SK-N-SH (cell line): ENCODE measurements around the gene SH3BGRL3. TPM values are rescaled to one million over a fixed set of nuclear protein-coding genes. Genes with fewer than 3 reads are reported as not detected.

ENCODE experiments used
- CTCF ChIA-PET: fragments of 300-600, 350-600 bp; formaldehyde crosslinking; extraction: SDS; loops from one replicate; lab custom pipeline; 2021; lab: Yijun Ruan, JAX
- POLR2A ChIA-PET: fragments of 350-600 bp; sonication (Branson Sonifier 250); formaldehyde crosslinking; extraction: SDS; loops from one replicate; lab custom pipeline; 2020; ENCODE audit warnings: antibody characterized with exemption, inconsistent platforms; lab: Yijun Ruan, JAX
- DNase-seq: peaks from one replicate; pipeline ENCODE4 v3.0.0; 2012
- H2AFZ ChIP-seq: fragments of 200-600 bp; sonication (generic); 2 replicates; pipeline ENCODE4 v1.8.1; 2016; ENCODE audit warnings: antibody characterized with exemption, mild to moderate bottlenecking, low read depth
- H3F3A ChIP-seq: fragments of 200-600 bp; sonication (generic); replicated peaks from 2 replicates; pipeline ENCODE3; 2016; ENCODE audit warnings: antibody characterized with exemption, mild to moderate bottlenecking; ENCODE audit not compliant: insufficient read depth
- H3K27ac ChIP-seq, 2 experiments: fragments of 200-500 bp in 1 of 2; fragments of 200-600 bp in 1 of 2; sonication (Bioruptor generic) in 1 of 2; sonication (generic), shearing (Covaris generic) in 1 of 2; 2 replicates each; pipeline versions ENCODE4 v1.5.1 to v1.6.1; 2014 to 2016; ENCODE audit warnings: low read depth in 2 of 2, inconsistent platforms in 1 of 2, low read length in 1 of 2, mild to moderate bottlenecking in 1 of 2, mixed read lengths in 1 of 2
- H3K27me3 ChIP-seq: fragments of 200-600 bp; sonication (generic), shearing (Covaris generic); 2 replicates; pipeline ENCODE4 v1.6.1; 2016; ENCODE audit warnings: mixed run types; ENCODE audit not compliant: insufficient read depth
- H3K36me3 ChIP-seq, 2 experiments: fragments of 200-500 bp in 1 of 2; fragments of 200-600 bp in 1 of 2; sonication (Bioruptor generic) in 1 of 2; sonication (generic) in 1 of 2; replicated peaks in 1 of 2; 2 replicates each; pipeline versions ENCODE3 to v1.5.1; 2014 to 2016; ENCODE audit warnings: low read length in 1 of 2, mild to moderate bottlenecking in 1 of 2; ENCODE audit not compliant: insufficient read depth in 2 of 2, control insufficient read depth in 1 of 2
- H3K4me1 ChIP-seq, 2 experiments: fragments of 200-500 bp in 1 of 2; fragments of 200-600 bp in 1 of 2; sonication (Bioruptor generic) in 1 of 2; sonication (generic), shearing (Covaris generic) in 1 of 2; 2 replicates each; pipeline versions ENCODE4 v1.5.1 to v1.6.1; 2014 to 2016; ENCODE audit warnings: low read depth in 1 of 2, low read length in 1 of 2, mixed run types in 1 of 2; ENCODE audit not compliant: insufficient read depth in 2 of 2, control insufficient read depth in 1 of 2
- H3K4me2 ChIP-seq: fragments of 200-600 bp; sonication (generic), shearing (Covaris generic); 2 replicates; pipeline ENCODE4 v1.6.1; 2017; ENCODE audit warnings: mixed run types
- H3K4me3 ChIP-seq, 2 experiments: fragments of 200-500 bp in 1 of 2; fragments of 200-600 bp in 1 of 2; sonication (Bioruptor generic) in 1 of 2; sonication (generic), shearing (Covaris generic) in 1 of 2; 2 replicates each; pipeline versions ENCODE4 v1.5.1 to v1.8.1; 2014 to 2016; ENCODE audit warnings: low read depth in 2 of 2, inconsistent platforms in 1 of 2, low read length in 1 of 2, mild to moderate bottlenecking in 1 of 2, mixed read lengths in 1 of 2, moderate library complexity in 1 of 2
- H3K79me2 ChIP-seq: fragments of 200-600 bp; sonication (generic); 2 replicates; pipeline ENCODE4 v1.8.1; 2017; ENCODE audit warnings: mild to moderate bottlenecking; ENCODE audit not compliant: insufficient read depth
- H3K9ac ChIP-seq: fragments of 200-600 bp; sonication (generic); 2 replicates; pipeline ENCODE4 v1.6.1; 2017; ENCODE audit warnings: mixed run types
- H3K9me2 ChIP-seq: fragments of 200-600 bp; sonication (generic); 2 replicates; pipeline ENCODE4 v1.6.1; 2017; ENCODE audit warnings: mixed run types
- H3K9me3 ChIP-seq: fragments of 200-600 bp; sonication (generic); 2 replicates; pipeline ENCODE4 v1.6.1; 2017; ENCODE audit warnings: mixed run types, mild to moderate bottlenecking, moderate library complexity
- H4K20me1 ChIP-seq: fragments of 200-600 bp; sonication (generic); 2 replicates; pipeline ENCODE4 v1.6.1; 2017; ENCODE audit warnings: mild to moderate bottlenecking, mixed run types; ENCODE audit not compliant: insufficient read depth
- ELF1 ChIP-seq: IDR thresholded peaks from 2 replicates; pipeline ENCODE4 v1.4.0; 2012
- EZH2phosphoT487 ChIP-seq: fragments of 200-600 bp; sonication (generic); IDR thresholded peaks from 2 replicates; pipeline ENCODE4 v1.6.1; 2017; ENCODE audit warnings: low read depth, mixed run types, mild to moderate bottlenecking, antibody characterized with exemption, moderate library complexity, borderline replicate concordance
- FOSL2 ChIP-seq: IDR thresholded peaks from 2 replicates; pipeline ENCODE4 v1.4.0; 2012; ENCODE audit warnings: low read depth, mild to moderate bottlenecking, moderate library complexity, borderline replicate concordance
- GABPA ChIP-seq: IDR thresholded peaks from 2 replicates; pipeline ENCODE4 v1.4.0; 2012; ENCODE audit warnings: low read depth, mild to moderate bottlenecking
- MEF2A ChIP-seq: IDR thresholded peaks from 2 replicates; pipeline ENCODE4 v1.4.0; 2012; ENCODE audit warnings: low read depth, borderline replicate concordance
- MXI1 ChIP-seq: IDR thresholded peaks from 2 replicates; pipeline ENCODE4 v1.6.1; 2012; ENCODE audit warnings: mild to moderate bottlenecking, low read depth, low read length, improper control_type of control experiment
- NFIC ChIP-seq: IDR thresholded peaks from 2 replicates; pipeline ENCODE4 v1.4.0; 2012; ENCODE audit warnings: borderline replicate concordance
- NRF1 ChIP-seq: IDR thresholded peaks from 2 replicates; pipeline ENCODE4 v1.6.1; 2012; ENCODE audit warnings: low read depth, mild to moderate bottlenecking, low read length
- RAD21 ChIP-seq: IDR thresholded peaks from 2 replicates; pipeline ENCODE4 v1.6.1; 2012; ENCODE audit warnings: mild to moderate bottlenecking, low read length
- RCOR1 ChIP-seq: fragments of 150-350 bp; IDR thresholded peaks from 2 replicates; pipeline ENCODE4 v1.6.1; 2017; ENCODE audit warnings: antibody characterized with exemption, low read length
- TAF1 ChIP-seq: IDR thresholded peaks from 2 replicates; pipeline ENCODE4 v1.6.1; 2012; ENCODE audit warnings: low read depth, mild to moderate bottlenecking, low read length, moderate library complexity, borderline replicate concordance
- WGBS: methylation state at CpG from one replicate; pipeline ENCODE4 v1.1.6; 2017; ENCODE audit warnings: low lambda C conversion rate; 5-methylcytosine and 5-hydroxymethylcytosine counted together
- polyA plus RNA-seq, 3 experiments: library from polyadenylated mRNA; depleted of rRNA; stranded (reverse); fragments of >200 nt; gene quantifications; 2 replicates each; pipeline ENCODE4 v1.2.3, GENCODE V29; 2012
- TF ChIP-seq, protein P1 (sequence below): IDR thresholded peaks from 2 replicates; pipeline ENCODE4 v1.4.0; 2012; ENCODE audit warnings: low read depth, borderline replicate concordance
- TF ChIP-seq, protein P2 (sequence below): fragments of 200-600 bp; sonication (generic); IDR thresholded peaks from 2 replicates; pipeline ENCODE4 v1.6.1; 2017; ENCODE audit warnings: antibody characterized with exemption, mild to moderate bottlenecking, moderate library complexity
- TF ChIP-seq, protein P3 (sequence below): IDR thresholded peaks from 2 replicates; pipeline ENCODE4 v1.6.1; 2012; ENCODE audit warnings: mild to moderate bottlenecking, low read depth, low read length, moderate library complexity

SH3BGRL3 gene
- polyA plus RNA-seq, 1 of the 3 experiments (the other 2 are of a cell fraction), result 202 TPM

DNA sequence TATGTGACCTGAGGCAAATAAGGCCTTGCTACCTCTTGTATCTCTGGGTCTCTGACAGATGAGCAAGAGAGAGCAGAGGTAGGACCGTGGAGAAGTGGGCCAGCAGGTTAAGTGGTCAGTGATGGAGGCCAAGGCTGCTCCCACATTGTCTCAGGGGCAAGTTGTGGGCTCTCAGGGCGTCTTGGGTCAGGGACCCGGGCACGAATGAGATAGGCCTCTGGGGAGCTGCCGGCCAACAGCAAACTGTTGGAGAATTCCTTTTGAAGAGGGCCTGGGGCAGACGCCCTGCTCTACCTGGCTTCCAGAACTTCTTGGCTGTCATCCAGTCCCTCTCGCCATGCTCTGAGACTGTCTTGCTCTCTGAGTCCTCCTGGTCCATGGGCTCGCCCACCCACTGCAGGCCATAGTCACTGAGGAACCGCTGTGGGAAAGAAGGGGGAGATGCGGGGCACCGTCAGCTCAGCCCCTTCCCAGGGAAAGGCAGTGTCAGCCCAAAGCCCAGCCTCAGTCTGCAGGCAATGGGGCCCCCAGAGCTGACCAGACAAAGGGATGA is 14.1 kb downstream of the SH3BGRL3 start:
- H3K4me2 ChIP-seq, result no peak overlapping the region
- POLR2A ChIA-PET, result no interaction called here

DNA sequence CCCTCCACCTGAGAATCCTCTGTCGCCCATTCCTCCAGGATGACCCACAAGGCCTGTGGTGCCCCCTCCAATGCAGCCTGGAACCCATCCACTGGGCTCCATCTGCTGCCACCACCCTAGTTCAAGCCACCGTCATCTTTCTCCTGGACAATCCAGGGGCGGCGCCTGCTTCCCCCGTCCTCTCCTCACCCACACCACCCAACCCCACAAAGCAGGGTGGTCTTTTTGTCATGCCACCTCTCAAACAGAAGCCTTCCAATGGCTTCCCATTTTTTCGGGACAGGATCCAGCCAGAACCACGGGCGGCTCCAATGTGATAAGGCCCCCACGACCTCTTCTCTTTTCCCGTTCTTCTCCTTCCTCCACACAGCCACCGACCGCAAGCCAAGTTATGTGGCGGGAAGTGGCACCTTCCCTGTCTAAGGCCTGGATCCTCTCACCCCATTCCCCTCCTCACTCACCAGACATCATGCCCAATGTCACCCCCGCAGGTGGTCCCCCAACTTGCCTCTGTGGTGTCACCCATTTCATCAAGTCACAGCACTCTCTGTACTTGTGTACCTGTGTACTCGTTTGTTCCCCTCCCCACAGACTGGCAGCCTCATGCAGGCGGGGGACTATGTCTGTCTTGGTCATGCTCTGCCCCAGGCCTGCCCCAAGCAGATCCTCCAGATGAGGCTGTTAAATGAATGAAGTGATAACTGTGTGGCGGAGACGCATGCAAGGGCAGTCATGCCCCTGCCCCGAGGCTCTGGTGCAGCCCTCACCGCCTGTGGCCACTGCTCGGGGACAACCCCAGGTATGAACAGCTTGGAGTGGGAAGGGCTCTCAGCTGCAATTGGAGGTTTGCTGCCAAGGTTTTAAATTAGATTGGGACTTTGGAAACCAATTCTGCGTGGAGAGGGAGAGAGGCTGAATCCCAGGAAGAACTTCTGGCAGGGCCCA is 15.6 kb downstream of the SH3BGRL3 start:
- H3K27ac ChIP-seq, result no peak overlapping the region
- no peaks in the 10 kb centered on the region for H3K9me2 ChIP-seq
- H3F3A ChIP-seq, result no peaks in the 10 kb centered on the region
- H3K4me3 ChIP-seq, result no peak overlapping the region
- H3K4me1 ChIP-seq, result peaks cover 0 to 11% of the 10 kb centered on the region in 2 experiments; a peak in 1 of 4 replicates
- no peaks in the 10 kb centered on the region for H3K36me3 ChIP-seq
- ChIA-PET POLR2A (no interaction called here), CTCF (interaction anchor here (1.0 to 7.1 kb wide), 4 partner anchors 9 to 69 kb away, joined by 3 to 48 read pairs (median 6); no protein-coding TSS in a partner anchor)
- H2AFZ ChIP-seq, result no peak overlapping the region
- H3K9me3 ChIP-seq, result no peaks in the 10 kb centered on the region
- H3K9ac ChIP-seq, result no peak overlapping the region
- H4K20me1 ChIP-seq, result no peaks in the 10 kb centered on the region
- 91% methylated on average over 22 of the region's 22 CpGs for WGBS
- no peaks in the 10 kb centered on the region for H3K27me3 ChIP-seq
- H3K79me2 ChIP-seq, result no peaks in the 10 kb centered on the region
- no peak overlapping the region for H3K4me2 ChIP-seq
- no peak for DNase-seq
- TF ChIP-seq, protein P1, sequence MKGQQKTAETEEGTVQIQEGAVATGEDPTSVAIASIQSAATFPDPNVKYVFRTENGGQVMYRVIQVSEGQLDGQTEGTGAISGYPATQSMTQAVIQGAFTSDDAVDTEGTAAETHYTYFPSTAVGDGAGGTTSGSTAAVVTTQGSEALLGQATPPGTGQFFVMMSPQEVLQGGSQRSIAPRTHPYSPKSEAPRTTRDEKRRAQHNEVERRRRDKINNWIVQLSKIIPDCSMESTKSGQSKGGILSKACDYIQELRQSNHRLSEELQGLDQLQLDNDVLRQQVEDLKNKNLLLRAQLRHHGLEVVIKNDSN, result no peak
- TF ChIP-seq TAF1, result no peak
- TF ChIP-seq EZH2phosphoT487, result no peak
- no peak for TF ChIP-seq FOSL2
- no peak for TF ChIP-seq RCOR1
- TF ChIP-seq ELF1, result no peak
- TF ChIP-seq, protein P2, sequence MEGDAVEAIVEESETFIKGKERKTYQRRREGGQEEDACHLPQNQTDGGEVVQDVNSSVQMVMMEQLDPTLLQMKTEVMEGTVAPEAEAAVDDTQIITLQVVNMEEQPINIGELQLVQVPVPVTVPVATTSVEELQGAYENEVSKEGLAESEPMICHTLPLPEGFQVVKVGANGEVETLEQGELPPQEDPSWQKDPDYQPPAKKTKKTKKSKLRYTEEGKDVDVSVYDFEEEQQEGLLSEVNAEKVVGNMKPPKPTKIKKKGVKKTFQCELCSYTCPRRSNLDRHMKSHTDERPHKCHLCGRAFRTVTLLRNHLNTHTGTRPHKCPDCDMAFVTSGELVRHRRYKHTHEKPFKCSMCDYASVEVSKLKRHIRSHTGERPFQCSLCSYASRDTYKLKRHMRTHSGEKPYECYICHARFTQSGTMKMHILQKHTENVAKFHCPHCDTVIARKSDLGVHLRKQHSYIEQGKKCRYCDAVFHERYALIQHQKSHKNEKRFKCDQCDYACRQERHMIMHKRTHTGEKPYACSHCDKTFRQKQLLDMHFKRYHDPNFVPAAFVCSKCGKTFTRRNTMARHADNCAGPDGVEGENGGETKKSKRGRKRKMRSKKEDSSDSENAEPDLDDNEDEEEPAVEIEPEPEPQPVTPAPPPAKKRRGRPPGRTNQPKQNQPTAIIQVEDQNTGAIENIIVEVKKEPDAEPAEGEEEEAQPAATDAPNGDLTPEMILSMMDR, result no peak

More for the DNA sequence above, 14.1 kb downstream of the SH3BGRL3 start:
- Histone ChIP-seq H3K4me1 (peaks cover 0 to 23% of the 10 kb centered on the region in 2 experiments; a peak in 1 of 4 replicates), H3F3A (no peaks in the 10 kb centered on the region), H3K4me3 (no peak overlapping the region), H2AFZ (no peak overlapping the region), H3K36me3 (no peaks in the 10 kb centered on the region), H3K9ac (no peak overlapping the region), H3K9me2 (no peaks in the 10 kb centered on the region), H3K79me2 (no peaks in the 10 kb centered on the region), H3K27me3 (no peaks in the 10 kb centered on the region), H3K27ac (no peak overlapping the region), H4K20me1 (no peaks in the 10 kb centered on the region), H3K9me3 (no peaks in the 10 kb centered on the region)
- TF ChIP-seq NRF1, result no peak
- no peak for TF ChIP-seq NFIC
- TF ChIP-seq GABPA, result no peak
- TF ChIP-seq, protein P3, sequence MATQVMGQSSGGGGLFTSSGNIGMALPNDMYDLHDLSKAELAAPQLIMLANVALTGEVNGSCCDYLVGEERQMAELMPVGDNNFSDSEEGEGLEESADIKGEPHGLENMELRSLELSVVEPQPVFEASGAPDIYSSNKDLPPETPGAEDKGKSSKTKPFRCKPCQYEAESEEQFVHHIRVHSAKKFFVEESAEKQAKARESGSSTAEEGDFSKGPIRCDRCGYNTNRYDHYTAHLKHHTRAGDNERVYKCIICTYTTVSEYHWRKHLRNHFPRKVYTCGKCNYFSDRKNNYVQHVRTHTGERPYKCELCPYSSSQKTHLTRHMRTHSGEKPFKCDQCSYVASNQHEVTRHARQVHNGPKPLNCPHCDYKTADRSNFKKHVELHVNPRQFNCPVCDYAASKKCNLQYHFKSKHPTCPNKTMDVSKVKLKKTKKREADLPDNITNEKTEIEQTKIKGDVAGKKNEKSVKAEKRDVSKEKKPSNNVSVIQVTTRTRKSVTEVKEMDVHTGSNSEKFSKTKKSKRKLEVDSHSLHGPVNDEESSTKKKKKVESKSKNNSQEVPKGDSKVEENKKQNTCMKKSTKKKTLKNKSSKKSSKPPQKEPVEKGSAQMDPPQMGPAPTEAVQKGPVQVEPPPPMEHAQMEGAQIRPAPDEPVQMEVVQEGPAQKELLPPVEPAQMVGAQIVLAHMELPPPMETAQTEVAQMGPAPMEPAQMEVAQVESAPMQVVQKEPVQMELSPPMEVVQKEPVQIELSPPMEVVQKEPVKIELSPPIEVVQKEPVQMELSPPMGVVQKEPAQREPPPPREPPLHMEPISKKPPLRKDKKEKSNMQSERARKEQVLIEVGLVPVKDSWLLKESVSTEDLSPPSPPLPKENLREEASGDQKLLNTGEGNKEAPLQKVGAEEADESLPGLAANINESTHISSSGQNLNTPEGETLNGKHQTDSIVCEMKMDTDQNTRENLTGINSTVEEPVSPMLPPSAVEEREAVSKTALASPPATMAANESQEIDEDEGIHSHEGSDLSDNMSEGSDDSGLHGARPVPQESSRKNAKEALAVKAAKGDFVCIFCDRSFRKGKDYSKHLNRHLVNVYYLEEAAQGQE, result no peak
- no peak for TF ChIP-seq RAD21
- no peak for TF ChIP-seq ELF1
- TF ChIP-seq MXI1, result no peak
- TF ChIP-seq MEF2A, result no peak
- no peak for TF ChIP-seq EZH2phosphoT487
- TF ChIP-seq, protein P1, result no peak
- 75% methylated on average over 4 of the region's 11 CpGs for WGBS
- CTCF ChIA-PET, result interaction anchor here (1.6 to 2.7 kb wide), 2 partner anchors 8 to 10 kb away, joined by 8 to 10 read pairs; no protein-coding TSS in a partner anchor
- no peak for DNase-seq
